Activated CD8-positive, alpha-beta memory T cell treated with anti-CD3 and anti-CD28 coated beads, Interleukin-2, amount 10 ng/mL, durations not matched to agents 7 days and 5 days (primary cell): ENCODE measurements around the gene NUBP2. TPM values are rescaled to one million over a fixed set of nuclear protein-coding genes. Genes with fewer than 3 reads are reported as not detected.

Source experiments
- ATAC-seq: fragments of 150-1000 bp; cut with Tn5 transposase; one replicate; pipeline ENCODE4 v1.10.0; 2021; ENCODE audit warnings: moderate library complexity
- CTCF ChIA-PET: fragments of 350-600 bp; sonication (Branson Sonifier 250); formaldehyde crosslinking; loops from one replicate; lab custom pipeline; 2021; ENCODE audit warnings: antibody characterized with exemption; lab: Charles Lee
- DNase-seq: peaks from one replicate; pipeline ENCODE4 v3.0.0-alpha.2; 2020
- H3K27ac Mint-ChIP-seq: one replicate; pipeline ENCODE4 v1.8.0; 2021; ENCODE audit warnings: mild to moderate bottlenecking, mixed read lengths
- H3K27me3 Mint-ChIP-seq: one replicate; pipeline ENCODE4 v1.8.0; 2021; ENCODE audit warnings: mixed read lengths
- H3K36me3 Mint-ChIP-seq: one replicate; pipeline ENCODE4 v1.8.0; 2021; ENCODE audit warnings: mild to moderate bottlenecking, mixed read lengths
- H3K4me1 Mint-ChIP-seq: one replicate; pipeline ENCODE4 v1.8.0; 2021; ENCODE audit warnings: mixed read lengths
- H3K4me3 Mint-ChIP-seq: one replicate; pipeline ENCODE4 v1.8.0; 2021; ENCODE audit warnings: mild to moderate bottlenecking, moderate library complexity, mixed read lengths
- H3K9me3 Mint-ChIP-seq: one replicate; pipeline ENCODE4 v1.8.0; 2022; ENCODE audit warnings: low read depth, mixed read lengths
- total RNA-seq, 2 experiments: library from RNA; stranded (reverse); gene quantifications; one replicate each; pipeline ENCODE4 v1.2.3, GENCODE V29; 2021

NUBP2 gene
- total RNA-seq, 2 experiments from 2014 or later, result 52.5 to 64.0 TPM

DNA sequence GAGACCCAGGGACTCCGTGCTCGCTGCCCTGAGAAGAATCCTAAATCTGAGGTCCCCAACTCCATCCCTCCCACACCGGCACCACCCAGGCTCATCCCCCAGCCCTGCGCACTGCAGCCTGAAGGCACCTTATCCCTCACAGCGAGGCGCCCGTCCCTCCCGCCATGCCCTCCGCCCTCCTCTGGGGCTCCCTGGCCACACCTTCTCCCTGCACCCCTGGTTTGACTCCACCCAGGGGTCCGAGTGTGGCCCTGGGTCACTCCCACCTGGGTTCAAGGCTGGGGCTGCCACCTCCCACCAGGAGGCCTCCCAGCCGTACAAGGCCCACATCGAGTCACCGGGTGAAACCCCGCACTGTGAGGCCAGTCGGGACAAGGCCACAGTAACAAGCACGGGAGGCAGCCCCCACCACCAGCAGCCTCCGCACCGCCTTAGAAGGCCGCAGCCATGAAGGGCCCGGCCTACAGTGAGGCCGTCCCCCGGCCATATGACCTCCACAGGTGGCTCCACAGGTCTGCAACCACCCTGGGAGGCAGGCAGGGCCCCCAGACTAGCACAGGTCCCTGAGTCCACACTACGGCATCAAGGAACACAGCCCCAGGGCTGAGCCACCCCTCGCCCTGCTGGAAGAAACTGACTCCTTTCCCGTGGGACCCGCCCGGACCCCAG is 35.6 kb downstream of the NUBP2 start:
- Mint-ChIP-seq H3K4me3 (no peak overlapping the region), H3K27ac (no peak overlapping the region), H3K27me3 (no peaks in the 10 kb centered on the region), H3K4me1 (peaks cover 3% of the 10 kb centered on the region), H3K9me3 (no peaks in the 10 kb centered on the region), H3K36me3 (peaks cover 6% of the 10 kb centered on the region)
- DNase-seq (no peak), ATAC-seq (no peak)
- CTCF ChIA-PET, result no interaction called here

DNA sequence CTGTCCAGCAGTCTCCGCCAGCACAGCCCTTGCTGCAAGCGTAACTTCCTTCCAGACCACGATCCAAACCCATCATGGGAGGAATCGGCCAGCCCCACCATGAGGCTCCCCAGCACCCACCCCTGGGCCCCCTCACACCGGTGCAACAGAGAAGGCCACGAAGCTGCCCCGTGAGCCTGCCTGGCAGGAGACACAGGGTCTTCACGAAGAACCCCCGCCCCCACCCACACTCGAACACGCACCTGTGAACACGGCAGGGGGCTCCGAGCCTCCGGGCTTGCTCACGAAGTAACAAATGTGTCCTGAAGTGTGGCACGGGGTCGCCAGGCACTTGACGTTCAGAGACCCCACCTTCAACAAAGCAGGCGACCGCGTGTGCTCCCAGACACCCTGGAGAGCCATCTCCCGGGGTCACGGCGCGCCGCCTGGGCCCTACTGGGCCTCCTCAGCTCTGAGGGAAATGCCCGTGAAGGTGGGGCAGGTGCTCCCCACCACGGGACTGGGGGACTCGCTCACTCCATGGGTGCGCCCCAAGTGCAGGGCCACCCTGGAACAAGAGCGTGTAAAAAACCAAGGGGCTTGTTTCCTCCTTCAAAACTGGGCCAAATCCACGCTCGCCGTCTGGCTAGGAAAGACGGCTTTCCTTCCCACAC is 36.2 kb downstream of the NUBP2 start:
- no peak overlapping the region for H3K4me3 Mint-ChIP-seq
- CTCF ChIA-PET, result no interaction called here
- DNase-seq (no peak), ATAC-seq (no peak)
- no peaks in the 10 kb centered on the region for H3K27me3 Mint-ChIP-seq
- H3K27ac Mint-ChIP-seq, result no peak overlapping the region
- peaks cover 6% of the 10 kb centered on the region for H3K36me3 Mint-ChIP-seq
- H3K4me1 Mint-ChIP-seq, result peaks cover 6% of the 10 kb centered on the region
- H3K9me3 Mint-ChIP-seq, result no peaks in the 10 kb centered on the region

DNA sequence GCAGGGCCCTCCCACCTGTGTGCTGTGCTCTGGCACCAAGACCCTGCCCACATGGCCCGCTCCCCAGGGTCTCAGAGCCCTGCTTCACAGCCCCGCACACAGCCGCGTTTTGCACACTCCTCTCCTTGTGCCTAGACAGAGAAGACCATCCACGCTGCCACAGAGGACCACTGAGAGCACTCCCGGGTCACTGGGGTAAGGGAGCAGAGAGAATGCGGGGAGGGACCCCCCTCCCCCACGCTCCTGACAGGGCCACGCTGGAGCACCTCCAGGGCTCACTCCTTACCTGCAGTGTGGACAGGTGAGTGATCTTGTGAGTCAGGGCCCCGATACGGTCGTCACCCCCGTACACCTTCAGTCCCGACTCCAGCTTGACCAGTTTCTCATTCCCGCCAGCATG is 36.9 kb downstream of the NUBP2 start:
- no peak overlapping the region for H3K4me3 Mint-ChIP-seq
- DNase-seq, result no peak
- CTCF ChIA-PET, result no interaction called here
- no peaks in the 10 kb centered on the region for H3K27me3 Mint-ChIP-seq
- no peaks in the 10 kb centered on the region for H3K9me3 Mint-ChIP-seq
- ATAC-seq, result no peak
- H3K36me3 Mint-ChIP-seq, result peaks cover 6% of the 10 kb centered on the region
- peaks cover 10% of the 10 kb centered on the region for H3K4me1 Mint-ChIP-seq
- no peak overlapping the region for H3K27ac Mint-ChIP-seq

DNA sequence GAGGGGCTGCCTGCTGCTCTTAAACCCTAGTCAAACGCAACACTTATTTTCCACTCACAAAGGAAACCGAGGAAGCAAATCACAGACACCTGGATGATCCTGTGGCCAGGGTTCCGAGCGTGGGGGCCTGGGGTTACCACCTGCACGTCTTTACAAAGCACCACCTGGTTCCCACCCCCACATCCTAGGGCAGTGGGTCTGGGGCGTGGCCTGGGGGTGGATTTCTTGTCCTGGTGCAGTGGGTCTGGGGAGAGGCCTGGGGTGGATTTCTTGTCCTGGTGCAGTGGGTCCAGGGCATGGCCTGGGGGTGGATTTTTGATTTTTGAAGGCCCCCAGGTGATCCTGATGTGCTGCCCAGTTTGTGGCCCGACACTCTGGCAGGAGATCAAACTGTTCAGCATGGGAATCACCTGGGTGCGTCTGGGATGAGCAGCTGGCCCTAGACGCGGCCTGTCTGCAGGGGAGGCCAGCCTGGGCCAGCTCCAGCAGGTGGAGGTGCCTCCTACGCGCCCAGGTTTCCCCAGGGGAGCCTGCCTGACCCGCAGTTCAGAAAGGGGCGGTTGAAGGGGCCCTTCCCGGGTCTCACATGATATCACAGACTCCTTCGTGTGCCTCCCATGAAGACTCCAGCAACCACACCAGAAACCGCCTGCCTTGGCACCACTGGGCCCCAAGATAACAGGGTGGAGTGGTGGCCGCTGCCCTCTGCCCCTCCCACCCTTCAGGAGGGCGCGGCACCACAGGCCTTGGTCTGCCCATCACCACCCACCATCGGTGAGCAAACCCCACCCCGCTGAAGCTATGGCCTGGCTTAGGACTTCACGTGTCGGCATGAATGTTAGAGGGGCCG is 37.6 kb downstream of the NUBP2 start:
- ATAC-seq (no peak), DNase-seq (no peak)
- Mint-ChIP-seq H3K4me3 (no peak overlapping the region), H3K27me3 (no peaks in the 10 kb centered on the region), H3K36me3 (peaks cover 3% of the 10 kb centered on the region), H3K9me3 (no peaks in the 10 kb centered on the region), H3K4me1 (peaks cover 13% of the 10 kb centered on the region), H3K27ac (no peak overlapping the region)
- CTCF ChIA-PET, result no interaction called here

DNA sequence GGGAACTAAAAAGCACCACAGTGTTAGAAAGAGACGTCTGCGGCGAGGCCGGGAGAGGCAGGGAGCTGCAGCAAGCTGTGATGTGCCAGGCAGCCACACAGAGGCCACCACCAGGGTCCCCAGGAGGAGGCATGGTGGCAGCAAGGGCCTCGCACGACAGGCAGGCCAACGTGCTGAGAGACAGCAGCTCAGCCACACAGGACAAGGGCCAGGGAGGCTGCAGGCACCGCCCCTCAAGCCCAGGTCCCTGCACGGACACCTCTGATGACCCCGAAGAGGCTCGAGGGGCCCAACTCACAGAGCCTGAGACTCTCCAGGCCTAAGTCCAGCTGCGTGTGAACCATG is 38.2 kb downstream of the NUBP2 start:
- Mint-ChIP-seq H3K9me3 (no peaks in the 10 kb centered on the region), H3K36me3 (no peaks in the 10 kb centered on the region)

DNA sequence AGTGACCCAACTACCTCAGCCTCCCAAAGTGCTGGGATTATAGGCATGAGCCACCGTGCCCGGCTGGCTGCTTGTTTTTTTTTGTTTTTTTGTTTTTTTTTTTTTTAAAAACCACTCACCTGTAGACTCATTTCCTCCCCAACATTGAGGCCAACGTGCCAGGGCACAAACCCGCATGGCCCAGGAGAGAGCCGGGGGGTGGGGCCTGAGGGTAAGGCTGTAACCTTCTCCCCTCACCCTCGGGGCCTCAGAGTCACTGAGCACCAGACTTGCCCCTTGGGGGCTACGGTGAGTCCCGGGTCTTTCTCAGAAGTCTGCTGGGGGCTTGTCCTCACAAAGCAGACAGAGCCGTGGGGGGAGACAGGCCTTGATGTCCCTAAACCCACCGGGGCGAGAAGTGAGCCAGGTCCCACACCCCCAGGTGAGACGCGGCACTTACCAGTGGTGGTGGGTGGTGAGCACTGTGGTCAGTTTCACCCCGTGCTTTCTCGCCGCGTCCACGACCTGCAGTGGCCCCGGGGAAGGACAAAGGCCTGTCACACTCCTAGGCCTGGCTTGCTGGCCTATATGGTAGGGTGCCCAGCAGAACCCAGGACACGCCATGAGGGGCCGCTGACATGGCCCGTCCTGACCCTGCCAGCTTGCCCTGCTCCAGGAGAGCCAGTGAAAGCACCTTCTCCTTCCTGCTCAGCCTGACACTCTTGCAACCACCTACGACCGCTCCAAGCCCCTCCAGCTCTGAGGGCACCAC is 39.3 kb downstream of the NUBP2 start:
- no peaks in the 10 kb centered on the region for H3K36me3 Mint-ChIP-seq
- H3K9me3 Mint-ChIP-seq, result no peaks in the 10 kb centered on the region
- ATAC-seq, result no peak
- H3K27ac Mint-ChIP-seq, result no peak overlapping the region
- H3K4me1 Mint-ChIP-seq, result peaks cover 19% of the 10 kb centered on the region
- CTCF ChIA-PET, result no interaction called here
- no peaks in the 10 kb centered on the region for H3K27me3 Mint-ChIP-seq
- no peak for DNase-seq
- no peak overlapping the region for H3K4me3 Mint-ChIP-seq

More for the DNA sequence above, 38.2 kb downstream of the NUBP2 start:
- ATAC-seq (no peak), DNase-seq (no peak)
- Mint-ChIP-seq H3K4me3 (no peak overlapping the region), H3K27ac (no peak overlapping the region), H3K4me1 (peaks cover 19% of the 10 kb centered on the region), H3K27me3 (no peaks in the 10 kb centered on the region)
- CTCF ChIA-PET, result no interaction called here

DNA sequence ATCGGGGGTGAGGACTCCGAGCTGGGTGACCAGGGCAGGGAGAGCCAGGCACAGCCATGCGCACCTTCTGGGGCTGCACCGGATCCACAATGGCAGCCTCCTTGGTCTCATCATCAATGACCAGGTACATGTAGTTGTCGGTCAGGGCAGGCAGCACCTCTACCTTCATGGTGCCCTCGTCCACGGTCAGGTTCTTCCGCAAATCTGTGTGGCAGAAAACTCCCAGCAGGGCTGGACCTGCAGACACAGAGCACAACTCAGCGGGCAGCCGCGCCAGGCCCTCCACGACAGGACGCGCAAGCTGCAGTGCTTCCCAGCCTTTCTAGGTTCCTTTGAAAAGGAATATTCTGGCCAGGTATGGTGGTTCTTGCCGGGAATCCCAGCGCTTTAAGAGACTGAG is 40.0 kb downstream of the NUBP2 start:
- Mint-ChIP-seq H3K4me3 (no peak overlapping the region), H3K9me3 (no peaks in the 10 kb centered on the region), H3K27ac (no peak overlapping the region), H3K36me3 (no peaks in the 10 kb centered on the region), H3K27me3 (no peaks in the 10 kb centered on the region), H3K4me1 (peaks cover 24% of the 10 kb centered on the region)
- no peak for DNase-seq
- CTCF ChIA-PET, result interaction anchor here (1.1 to 1.8 kb wide), 2 partner anchors 15 to 49 kb away, joined by 3 to 6 read pairs; no protein-coding TSS in a partner anchor
- ATAC-seq, result no peak

DNA sequence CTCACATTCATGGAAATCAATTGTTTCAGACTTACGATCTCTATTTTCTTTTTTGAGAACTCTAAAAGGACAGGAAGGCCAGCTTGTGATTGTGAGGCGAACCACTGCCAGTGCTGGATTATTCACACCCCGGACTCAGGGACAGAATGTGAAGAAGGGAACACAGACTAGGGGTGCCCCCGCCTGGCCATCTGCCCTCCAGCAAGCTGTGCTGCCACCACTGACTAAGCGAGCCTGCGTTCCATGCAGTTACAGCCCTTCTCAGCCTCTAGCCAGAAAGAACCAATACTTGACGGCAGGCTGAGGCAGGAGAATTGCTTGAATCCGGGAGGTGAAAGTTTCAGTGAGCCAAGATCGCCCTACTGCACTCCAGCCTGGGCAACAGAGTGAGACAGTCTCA is 41.1 kb downstream of the NUBP2 start:
- peak; percentile 50 for DNase-seq
- Mint-ChIP-seq H3K27ac (no peak overlapping the region), H3K4me1 (peaks cover 32% of the 10 kb centered on the region), H3K4me3 (no peak overlapping the region), H3K9me3 (no peaks in the 10 kb centered on the region), H3K27me3 (no peaks in the 10 kb centered on the region), H3K36me3 (no peaks in the 10 kb centered on the region)
- ATAC-seq, result no peak
- CTCF ChIA-PET, result interaction anchor here (1.1 to 2.8 kb wide), 5 partner anchors 9 to 52 kb away, joined by 3 to 11 read pairs (median 3); partner anchors contain the start of genes EME2, MRPS34, NUBP2 and SPSB3

DNA sequence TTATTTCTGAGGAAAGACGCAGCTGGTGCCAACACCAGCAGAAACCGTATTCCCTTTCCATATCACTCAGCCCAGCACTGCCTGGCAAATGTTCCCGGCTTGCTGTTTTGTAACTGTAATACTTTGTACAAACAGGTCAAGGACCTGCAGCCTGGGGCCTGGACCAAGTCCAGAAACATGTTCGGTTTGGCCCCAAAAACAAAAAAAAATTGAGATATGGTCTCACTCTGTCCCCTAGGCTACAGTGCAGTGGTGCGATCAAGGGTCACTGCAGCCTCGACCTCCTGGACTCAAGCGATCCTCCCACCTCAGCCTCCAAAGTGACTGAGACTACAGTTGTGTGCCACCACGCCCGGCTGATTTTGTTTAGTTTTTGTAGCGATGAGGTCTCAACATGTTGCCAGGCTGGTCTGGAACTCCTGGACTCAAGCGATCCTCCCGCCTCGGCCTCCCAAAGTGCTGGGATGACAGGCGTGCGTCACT is 42.7 kb downstream of the NUBP2 start:
- Mint-ChIP-seq H3K27me3 (no peaks in the 10 kb centered on the region), H3K27ac (peak overlapping the region; percentile 47), H3K9me3 (no peaks in the 10 kb centered on the region), H3K4me3 (peak overlapping the region; percentile 79), H3K36me3 (no peaks in the 10 kb centered on the region), H3K4me1 (peaks cover 41% of the 10 kb centered on the region)
- CTCF ChIA-PET, result interaction anchor here (2.8 kb wide), 1 partner anchor 43 kb away, joined by 11 read pairs; the partner anchor contains the start of genes NUBP2 and SPSB3
- ATAC-seq, result no peak
- no peak for DNase-seq

DNA sequence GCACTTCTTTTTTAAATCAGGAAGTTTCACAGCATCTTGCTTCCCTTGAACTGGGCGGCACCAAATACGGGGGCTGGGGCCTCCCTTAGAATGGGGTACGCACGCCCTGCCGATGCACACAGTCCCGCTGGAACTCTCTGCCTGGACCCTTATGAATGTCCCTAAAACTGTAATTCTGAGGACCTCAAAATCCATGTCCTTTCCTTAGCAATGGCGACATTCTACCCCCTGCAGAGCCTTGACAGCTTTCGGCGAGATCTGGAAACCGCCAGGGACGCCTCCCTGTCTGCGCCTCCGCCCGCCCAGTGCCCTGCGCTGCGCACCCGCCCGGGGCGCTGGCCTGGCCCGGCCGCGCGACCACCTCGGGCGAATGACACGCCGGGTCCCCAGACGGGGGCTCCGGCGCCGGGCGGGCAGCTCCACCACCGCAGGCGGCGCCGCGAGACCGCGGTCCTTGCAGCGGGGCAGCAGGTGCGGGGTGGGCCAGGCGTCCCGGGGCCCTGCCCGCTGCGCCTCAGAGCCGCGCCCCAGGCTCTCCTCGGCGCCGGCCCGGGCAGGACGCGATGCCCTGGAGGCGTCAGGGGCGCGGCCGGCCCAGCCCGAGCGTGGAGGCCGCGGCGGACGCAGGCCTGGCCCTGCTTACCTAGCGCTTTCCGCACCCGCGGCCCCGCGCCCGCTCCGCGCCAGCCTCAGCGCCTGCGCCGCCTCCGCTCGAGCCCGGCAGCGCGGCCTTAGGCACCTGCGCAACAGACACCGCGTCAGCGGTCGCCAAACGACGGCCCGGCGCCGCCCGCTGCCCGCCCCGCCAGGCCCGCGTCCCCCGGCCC is 43.3 kb downstream of the NUBP2 start:
- peak overlapping the region; percentile 79 for H3K4me3 Mint-ChIP-seq
- H3K27me3 Mint-ChIP-seq, result no peaks in the 10 kb centered on the region
- CTCF ChIA-PET, result interaction anchor here (1.4 to 2.8 kb wide), 2 partner anchors 44 kb away, joined by 7 to 11 read pairs; partner anchors contain the start of genes NUBP2 and SPSB3
- peak overlapping the region; percentile 47 for H3K27ac Mint-ChIP-seq
- peak; percentile 78 for DNase-seq
- H3K36me3 Mint-ChIP-seq, result no peaks in the 10 kb centered on the region
- ATAC-seq, result peak; percentile 72
- H3K9me3 Mint-ChIP-seq, result no peaks in the 10 kb centered on the region
- H3K4me1 Mint-ChIP-seq, result peaks cover 43% of the 10 kb centered on the region

DNA sequence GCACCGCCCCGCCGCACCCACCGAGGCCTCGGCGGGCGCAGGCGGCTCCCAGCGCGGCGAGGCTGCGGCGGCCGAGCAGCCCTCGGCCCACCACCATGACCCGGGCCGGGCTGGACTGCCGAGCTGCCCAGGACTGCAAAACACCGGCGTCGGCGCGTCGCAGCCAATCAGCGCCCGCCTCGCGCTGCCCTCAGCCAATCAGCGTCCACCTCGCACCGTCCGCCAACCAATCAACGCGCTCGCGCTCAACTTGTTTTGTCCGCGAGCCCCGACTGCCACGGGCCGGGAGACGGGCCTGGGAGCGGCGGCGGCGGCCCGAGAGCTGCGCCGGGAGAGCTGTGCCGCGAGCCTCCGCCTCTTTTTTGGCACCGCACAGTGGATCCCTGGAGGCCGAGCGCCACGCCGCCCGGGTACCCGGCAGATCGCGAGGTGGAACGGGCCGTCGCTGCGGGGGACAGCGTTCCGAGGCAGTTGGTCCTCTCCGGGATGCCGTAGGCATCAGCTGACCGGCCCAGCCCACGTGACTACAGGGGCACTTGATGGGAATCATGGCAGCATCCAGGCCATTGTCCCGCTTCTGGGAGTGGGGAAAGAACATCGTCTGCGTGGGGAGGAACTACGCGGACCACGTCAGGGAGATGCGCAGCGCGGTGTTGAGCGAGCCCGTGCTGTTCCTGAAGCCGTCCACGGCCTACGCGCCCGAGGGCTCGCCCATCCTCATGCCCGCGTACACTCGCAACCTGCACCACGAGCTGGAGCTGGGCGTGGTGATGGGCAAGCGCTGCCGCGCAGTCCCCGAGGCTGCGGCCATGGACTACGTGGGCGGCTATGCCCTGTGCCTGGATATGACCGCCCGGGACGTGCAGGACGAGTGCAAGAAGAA is 44.2 kb downstream of the NUBP2 start, which contains the start of the genes FAHD1 and HAGH:
FAHD1 (plus strand) TSS at position 516 of the 883 bp plus-strand sequence; CDS start at position 549, 33 bp downstream.
HAGH (minus strand) TSS at position 135 of the 883 bp plus-strand sequence; CDS start at position 97, 38 bp downstream.
- peak; percentile 90 for ATAC-seq
- H3K27me3 Mint-ChIP-seq, result no peaks in the 10 kb centered on the region
- no peaks in the 10 kb centered on the region for H3K9me3 Mint-ChIP-seq
- peak; percentile 92 for DNase-seq
- peak within 1 kb of the TSS; percentile 85 for H3K27ac Mint-ChIP-seq
- H3K36me3 Mint-ChIP-seq, result no peaks in the 10 kb centered on the region
- CTCF ChIA-PET, result interaction anchor here (0.6 to 1.5 kb wide), 4 partner anchors 44 to 121 kb away, joined by 3 to 7 read pairs (median 6); partner anchors contain the start of genes MAPK8IP3, NUBP2 and SPSB3
- peaks cover 43% of the 10 kb centered on the region for H3K4me1 Mint-ChIP-seq
- peak within 1 kb of the TSS; percentile 88 for H3K4me3 Mint-ChIP-seq
